ENCODE data around the gene ZFPM1. TPM values are rescaled to one million over a fixed set of nuclear protein-coding genes. Genes with fewer than 3 reads are reported as not detected.

Gene ZFPM1
- total RNA-seq, 1 donor from 2014 or later, result 9.6 TPM

GRCh38 chr16:88444826-88445582, 8.1 kb upstream of the ZFPM1 start:
- no peak for DNase-seq (ENCODE audit: low spot score)
- intact Hi-C loops (cut with DNase I), result no loop called here

GRCh38 chr16:88445583-88445960, 7.5 kb upstream of the ZFPM1 start:
- intact Hi-C loops (cut with DNase I), result no loop called here
- no peak for DNase-seq (ENCODE audit: low spot score)

- DNase-seq (ENCODE audit: low spot score), result no peak
- intact Hi-C loops (cut with DNase I), result no loop called here
These were observed 7.0 kb upstream of the ZFPM1 start for GRCh38 chr16:88446061-88446460.

GRCh38 chr16:88446736-88447135, 6.3 kb upstream of the ZFPM1 start:
- intact Hi-C loops (cut with DNase I), result no loop called here

GRCh38 chr16:88447881-88448280, 5.2 kb upstream of the ZFPM1 start:
- intact Hi-C loops (cut with DNase I), result no loop called here
- DNase-seq (ENCODE audit: low spot score), result no peak

More at GRCh38 chr16:88446736-88447135, 6.3 kb upstream of the ZFPM1 start:
- DNase-seq (ENCODE audit: low spot score), result no peak

GRCh38 chr16:88448461-88449266, 4.4 kb upstream of the ZFPM1 start:
- intact Hi-C loops (cut with DNase I), result no loop called here
- no peak for DNase-seq (ENCODE audit: low spot score)

GRCh38 chr16:88449267-88449561, 3.9 kb upstream of the ZFPM1 start:
- no peak for DNase-seq (ENCODE audit: low spot score)
- intact Hi-C loops (cut with DNase I), result no loop called here

GRCh38 chr16:88451586-88452481, 1.2 kb upstream of the ZFPM1 start:
- intact Hi-C loops (cut with DNase I), result no loop called here

GRCh38 chr16:88452482-88453216, 431 bp upstream of the ZFPM1 start:
- intact Hi-C loops (cut with DNase I), result no loop called here
- DNase-seq (ENCODE audit: low spot score), result peak; percentile 98

More at GRCh38 chr16:88451586-88452481, 1.2 kb upstream of the ZFPM1 start:
- DNase-seq (ENCODE audit: low spot score), result no peak

GRCh38 chr16:88453611-88454522, 787 bp downstream of the ZFPM1 start:
- DNase-seq (ENCODE audit: low spot score), result no peak
- intact Hi-C loops (cut with DNase I), result no loop called here

GRCh38 chr16:88454523-88454947, 1.5 kb downstream of the ZFPM1 start:
- intact Hi-C loops (cut with DNase I), result no loop called here

GRCh38 chr16:88455610-88456355, 2.7 kb downstream of the ZFPM1 start:
- intact Hi-C loops (cut with DNase I), result no loop called here
- DNase-seq (ENCODE audit: low spot score), result no peak

More at GRCh38 chr16:88454523-88454947, 1.5 kb downstream of the ZFPM1 start:
- no peak for DNase-seq (ENCODE audit: low spot score)

- DNase-seq (ENCODE audit: low spot score), result no peak
- intact Hi-C loops (cut with DNase I), result no loop called here
These were observed 3.5 kb downstream of the ZFPM1 start for GRCh38 chr16:88456356-88457292.

GRCh38 chr16:88458039-88458772, 5.1 kb downstream of the ZFPM1 start:
- no peak for DNase-seq (ENCODE audit: low spot score)
- intact Hi-C loops (cut with DNase I), result no loop called here

GRCh38 chr16:88458773-88459235, 5.7 kb downstream of the ZFPM1 start:
- no peak for DNase-seq (ENCODE audit: low spot score)
- intact Hi-C loops (cut with DNase I), result no loop called here
